Activated CD8-positive, alpha-beta T cell treated with anti-CD3 and anti-CD28 coated beads, Interleukin-2, amount 10 ng/mL, durations not matched to agents 7 days and 5 days (primary cell): ENCODE measurements around the gene SLC2A6. TPM values are rescaled to one million over a fixed set of nuclear protein-coding genes. Genes with fewer than 3 reads are reported as not detected.

Experiments
- ATAC-seq: fragments of 150-1000 bp; cut with Tn5 transposase; one replicate; pipeline ENCODE4 v1.10.0; 2021; ENCODE audit warnings: moderate library complexity
- CTCF ChIA-PET: fragments of 350-600 bp; sonication (Branson Sonifier 250); formaldehyde crosslinking; loops from one replicate; lab custom pipeline; 2021; ENCODE audit warnings: antibody characterized with exemption; lab: Charles Lee
- POLR2A ChIA-PET: fragments of 350-600 bp; sonication (Branson Sonifier 250); formaldehyde crosslinking; loops from one replicate; lab custom pipeline; 2021; ENCODE audit warnings: antibody characterized with exemption; lab: Charles Lee
- DNase-seq: peaks from one replicate; pipeline ENCODE4 v3.0.0-alpha.2; 2020
- H3K27ac Mint-ChIP-seq: one replicate; pipeline ENCODE4 v1.8.0; 2021; ENCODE audit warnings: mild to moderate bottlenecking, mixed read lengths
- H3K27me3 Mint-ChIP-seq: one replicate; pipeline ENCODE4 v1.8.0; 2021; ENCODE audit warnings: low read depth, mixed read lengths
- H3K36me3 Mint-ChIP-seq: one replicate; pipeline ENCODE4 v1.8.0; 2021; ENCODE audit warnings: low read depth, mixed read lengths
- H3K4me1 Mint-ChIP-seq: one replicate; pipeline ENCODE4 v1.8.0; 2021; ENCODE audit warnings: low read depth, mixed read lengths
- H3K4me3 Mint-ChIP-seq: one replicate; pipeline ENCODE4 v1.8.0; 2021; ENCODE audit warnings: mild to moderate bottlenecking, mixed read lengths
- H3K9me3 Mint-ChIP-seq: one replicate; pipeline ENCODE4 v1.8.0; 2022; ENCODE audit warnings: mixed read lengths; ENCODE audit not compliant: insufficient read depth
- total RNA-seq, 2 experiments: library from RNA; stranded (reverse); gene quantifications; one replicate each; pipeline ENCODE4 v1.2.3, GENCODE V29; 2021

SLC2A6 gene
- total RNA-seq, 2 experiments from 2014 or later: 14.1 to 17.0 TPM

GRCh38 chr9:133483611-133484010 is 4.7 kb upstream of the SLC2A6 start:
- no peak for DNase-seq
- POLR2A ChIA-PET: interaction anchor here (0.7 kb wide), 1 partner anchor 112 kb away, joined by 4 read pairs; no protein-coding TSS in a partner anchor

GRCh38 chr9:133477992-133478850 is 678 bp downstream of the SLC2A6 start:
- POLR2A ChIA-PET: interaction anchor here (0.6 to 2.0 kb wide), 5 partner anchors 20 to 148 kb away, joined by 3 to 9 read pairs (median 5); partner anchors contain the start of genes MED22 and RPL7A
- peaks cover 9% of the 10 kb centered on the region for H3K27me3 Mint-ChIP-seq
- H3K27ac Mint-ChIP-seq: peak overlapping the region; percentile 74
- peaks cover 30% of the 10 kb centered on the region for H3K4me1 Mint-ChIP-seq
- no peaks in the 10 kb centered on the region for H3K36me3 Mint-ChIP-seq
- no peaks in the 10 kb centered on the region for H3K9me3 Mint-ChIP-seq
- CTCF ChIA-PET: interaction anchor here (1.0 to 1.8 kb wide), 3 partner anchors 10 to 61 kb away, joined by 4 read pairs; partner anchors contain the start of genes CACFD1 and REXO4
- peak overlapping the region; percentile 79 for H3K4me3 Mint-ChIP-seq
- ATAC-seq (peak; percentile 14), DNase-seq (peak; percentile 49)

More at GRCh38 chr9:133483611-133484010, 4.7 kb upstream of the SLC2A6 start:
- Mint-ChIP-seq H3K27me3 (peaks cover 14% of the 10 kb centered on the region), H3K9me3 (no peaks in the 10 kb centered on the region), H3K36me3 (no peaks in the 10 kb centered on the region), H3K4me3 (no peak overlapping the region), H3K27ac (no peak overlapping the region), H3K4me1 (peaks cover 21% of the 10 kb centered on the region)
- CTCF ChIA-PET: interaction anchor here (2.1 kb wide), 1 partner anchor 298 kb away, joined by 8 read pairs; no protein-coding TSS in a partner anchor
- ATAC-seq: no peak

- Mint-ChIP-seq H3K4me3 (peak overlapping the region; percentile 79), H3K4me1 (peaks cover 30% of the 10 kb centered on the region), H3K27ac (no peak overlapping the region), H3K9me3 (no peaks in the 10 kb centered on the region), H3K36me3 (no peaks in the 10 kb centered on the region), H3K27me3 (peaks cover 7% of the 10 kb centered on the region)
- POLR2A ChIA-PET: interaction anchor here (0.7 to 2.0 kb wide), 2 partner anchors 129 to 1402 kb away, joined by 3 to 9 read pairs; partner anchors contain the start of genes MED22 and RPL7A
- ATAC-seq (no peak), DNase-seq (no peak)
- CTCF ChIA-PET: interaction anchor here (1.6 kb wide), 1 partner anchor 10 kb away, joined by 4 read pairs; no protein-coding TSS in a partner anchor
These were observed 1.4 kb downstream of the SLC2A6 start for GRCh38 chr9:133477461-133477860.

- DNase-seq (no peak), ATAC-seq (no peak)
- peaks cover under 1% of the 10 kb centered on the region for H3K36me3 Mint-ChIP-seq
- ChIA-PET CTCF (interaction anchor here (1.1 kb wide), 1 partner anchor 9 kb away, joined by 3 read pairs; no protein-coding TSS in a partner anchor), POLR2A (interaction anchor here (0.7 kb wide), 1 partner anchor 1403 kb away, joined by 3 read pairs; no protein-coding TSS in a partner anchor)
- peaks cover 30% of the 10 kb centered on the region for H3K4me1 Mint-ChIP-seq
- no peaks in the 10 kb centered on the region for H3K9me3 Mint-ChIP-seq
- no peak overlapping the region for H3K27ac Mint-ChIP-seq
- H3K27me3 Mint-ChIP-seq: peaks cover 4% of the 10 kb centered on the region
- H3K4me3 Mint-ChIP-seq: no peak overlapping the region
These were observed 2.0 kb downstream of the SLC2A6 start for GRCh38 chr9:133476941-133477340.

- POLR2A ChIA-PET: interaction anchor here (0.7 kb wide), 1 partner anchor 1403 kb away, joined by 3 read pairs; no protein-coding TSS in a partner anchor
- DNase-seq: no peak
- H3K4me3 Mint-ChIP-seq: no peak overlapping the region
- CTCF ChIA-PET: interaction anchor here (1.1 kb wide), 1 partner anchor 10 kb away, joined by 3 read pairs; no protein-coding TSS in a partner anchor
- H3K4me1 Mint-ChIP-seq: peaks cover 30% of the 10 kb centered on the region
- ATAC-seq: no peak
- H3K9me3 Mint-ChIP-seq: no peaks in the 10 kb centered on the region
- H3K27me3 Mint-ChIP-seq: peaks cover 1% of the 10 kb centered on the region
- H3K27ac Mint-ChIP-seq: no peak overlapping the region
- H3K36me3 Mint-ChIP-seq: peaks cover 3% of the 10 kb centered on the region
These were observed 2.6 kb downstream of the SLC2A6 start for GRCh38 chr9:133476036-133476931.

GRCh38 chr9:133475292-133476012 is 3.4 kb downstream of the SLC2A6 start:
- CTCF ChIA-PET: no interaction called here
- H3K4me3 Mint-ChIP-seq: no peak overlapping the region
- no peak overlapping the region for H3K27ac Mint-ChIP-seq
- POLR2A ChIA-PET: interaction anchor here (0.9 kb wide), 1 partner anchor 101 kb away, joined by 3 read pairs; no protein-coding TSS in a partner anchor
- ATAC-seq (no peak), DNase-seq (no peak)
- no peaks in the 10 kb centered on the region for H3K27me3 Mint-ChIP-seq
- H3K9me3 Mint-ChIP-seq: no peaks in the 10 kb centered on the region
- peaks cover 30% of the 10 kb centered on the region for H3K4me1 Mint-ChIP-seq
- peaks cover 3% of the 10 kb centered on the region for H3K36me3 Mint-ChIP-seq

GRCh38 chr9:133474853-133475252 is 4.0 kb downstream of the SLC2A6 start:
- CTCF ChIA-PET: no interaction called here
- Mint-ChIP-seq H3K4me3 (no peak overlapping the region), H3K9me3 (no peaks in the 10 kb centered on the region), H3K4me1 (peaks cover 28% of the 10 kb centered on the region), H3K27ac (no peak overlapping the region), H3K27me3 (no peaks in the 10 kb centered on the region), H3K36me3 (peaks cover 3% of the 10 kb centered on the region)
- POLR2A ChIA-PET: interaction anchor here (0.9 kb wide), 1 partner anchor 100 kb away, joined by 3 read pairs; no protein-coding TSS in a partner anchor
- DNase-seq: no peak
- no peak for ATAC-seq

- no peaks in the 10 kb centered on the region for H3K9me3 Mint-ChIP-seq
- POLR2A ChIA-PET: interaction anchor here (0.6 kb wide), 1 partner anchor 130 kb away, joined by 3 read pairs; no protein-coding TSS in a partner anchor
- ATAC-seq: no peak
- no peaks in the 10 kb centered on the region for H3K27me3 Mint-ChIP-seq
- DNase-seq: no peak
- peak overlapping the region; percentile 77 for H3K27ac Mint-ChIP-seq
- H3K36me3 Mint-ChIP-seq: peaks cover 3% of the 10 kb centered on the region
- CTCF ChIA-PET: no interaction called here
- H3K4me1 Mint-ChIP-seq: peaks cover 21% of the 10 kb centered on the region
- H3K4me3 Mint-ChIP-seq: no peak overlapping the region
These were observed 4.7 kb downstream of the SLC2A6 start for GRCh38 chr9:133474215-133474614.

- Mint-ChIP-seq H3K4me3 (no peak overlapping the region), H3K27me3 (no peaks in the 10 kb centered on the region), H3K9me3 (no peaks in the 10 kb centered on the region), H3K4me1 (peaks cover 21% of the 10 kb centered on the region), H3K27ac (peak overlapping the region; percentile 77), H3K36me3 (peaks cover 3% of the 10 kb centered on the region)
- DNase-seq (no peak), ATAC-seq (no peak)
- ChIA-PET CTCF (no interaction called here), POLR2A (interaction anchor here (0.6 to 1.0 kb wide), 2 partner anchors 10 to 130 kb away, joined by 3 read pairs; no protein-coding TSS in a partner anchor)
These were observed 5.2 kb downstream of the SLC2A6 start for GRCh38 chr9:133473743-133474142.

- no peak overlapping the region for H3K27ac Mint-ChIP-seq
- peaks cover 3% of the 10 kb centered on the region for H3K36me3 Mint-ChIP-seq
- no peaks in the 10 kb centered on the region for H3K27me3 Mint-ChIP-seq
- CTCF ChIA-PET: no interaction called here
- no peak overlapping the region for H3K4me3 Mint-ChIP-seq
- POLR2A ChIA-PET: interaction anchor here (1.0 kb wide), 1 partner anchor 9 kb away, joined by 3 read pairs; no protein-coding TSS in a partner anchor
- ATAC-seq (no peak), DNase-seq (no peak)
- H3K9me3 Mint-ChIP-seq: no peaks in the 10 kb centered on the region
- H3K4me1 Mint-ChIP-seq: peaks cover 20% of the 10 kb centered on the region
These were observed 6.0 kb downstream of the SLC2A6 start for GRCh38 chr9:133472753-133473378.
